Fibroblast of lung (primary cell): ENCODE results near the gene POLK. TPM values are rescaled to one million over a fixed set of nuclear protein-coding genes. Genes with fewer than 3 reads are reported as not detected.

Experiments
- DNase-seq, 2 donors: peaks; one replicate each; pipeline versions ENCODE4 v3.0.0 to v3.0.0-alpha.2; 2010; ENCODE audit warnings: low read depth in 2 of 2
- H2AFZ ChIP-seq: 2 replicates; pipeline ENCODE4 v1.5.1; 2012; ENCODE audit warnings: low read length, control low read depth, inconsistent platforms
- H3K27ac ChIP-seq: 2 replicates; pipeline ENCODE4 v1.5.1; 2011; ENCODE audit warnings: low read length, control low read depth; ENCODE audit not compliant: insufficient read depth
- H3K27me3 ChIP-seq: 2 replicates; pipeline ENCODE4 v1.5.1; 2011; ENCODE audit warnings: mild to moderate bottlenecking, low read length; ENCODE audit not compliant: control insufficient read depth, insufficient read depth
- H3K36me3 ChIP-seq: 2 replicates; pipeline ENCODE4 v1.5.1; 2011; ENCODE audit warnings: low read length; ENCODE audit not compliant: control insufficient read depth, insufficient read depth
- H3K4me1 ChIP-seq: 2 replicates; pipeline ENCODE4 v1.5.1; 2011; ENCODE audit warnings: low read length; ENCODE audit not compliant: control insufficient read depth, insufficient read depth; ENCODE audit errors: extremely low read depth
- H3K4me2 ChIP-seq: 2 replicates; pipeline ENCODE4 v1.5.1; 2011; ENCODE audit warnings: low read length, control low read depth; ENCODE audit not compliant: insufficient read depth; ENCODE audit errors: extremely low read depth
- H3K4me3 ChIP-seq, 4 experiments: fragments of 200-600 bp in 1 of 4; sonication (generic) in 1 of 4; replicated peaks in 1 of 4; 2 replicates each; pipeline ENCODE4 v1.5.1; 2011 to 2016; ENCODE audit warnings: low read length in 4 of 4, low read depth in 3 of 4, mild to moderate bottlenecking in 3 of 4, control low read depth in 2 of 4, inconsistent platforms in 1 of 4, mixed read lengths in 1 of 4; ENCODE audit not compliant: insufficient read depth in 1 of 4; ENCODE audit errors: control extremely low read depth in 1 of 4
- H3K79me2 ChIP-seq: 2 replicates; pipeline ENCODE4 v1.5.1; 2012; ENCODE audit warnings: mild to moderate bottlenecking, low read length, inconsistent platforms; ENCODE audit not compliant: control insufficient read depth, insufficient read depth
- H3K9ac ChIP-seq: 2 replicates; pipeline ENCODE4 v1.5.1; 2011; ENCODE audit warnings: mild to moderate bottlenecking, low read length, control low read depth; ENCODE audit not compliant: insufficient read depth
- H3K9me3 ChIP-seq: 2 replicates; pipeline ENCODE4 v1.5.1; 2012; ENCODE audit warnings: low read depth, low read length; ENCODE audit not compliant: control insufficient read depth, insufficient read depth
- H4K20me1 ChIP-seq: 2 replicates; pipeline ENCODE4 v1.5.1; 2011; ENCODE audit warnings: low read length; ENCODE audit not compliant: control insufficient read depth, insufficient read depth; ENCODE audit errors: extremely low read depth
- EZH2 ChIP-seq: IDR thresholded peaks from 2 replicates; pipeline ENCODE4 v1.5.1; 2012; ENCODE audit warnings: low read length, control low read depth, mild to moderate bottlenecking; ENCODE audit errors: missing control alignments
- polyA plus RNA-seq, 2 donors: library from polyadenylated mRNA; depleted of rRNA in 1 of 2; stranded (reverse) in 1 of 2; unstranded in 1 of 2; fragments of >200 nt; gene quantifications; 2 replicates each; pipeline ENCODE4 v1.2.1, GENCODE V29; 2011 to 2012; ENCODE audit warnings: missing spikeins in 1 of 2
- total RNA-seq: library from RNA; depleted of rRNA; stranded (reverse); fragments of >200 nt; gene quantifications from 2 replicates; pipeline ENCODE4 v1.2.1, GENCODE V29; 2014
- TF ChIP-seq, protein P1 (sequence below), 2 donors: IDR thresholded peaks in 1 of 2; conservative IDR thresholded peaks in 1 of 2; 1 replicate in 1 of 2; 2 replicates in 1 of 2; pipeline ENCODE4 v1.5.1; 2011 to 2012; ENCODE audit warnings: low read length in 2 of 2, control low read depth in 1 of 2, inconsistent platforms in 1 of 2, low read depth in 1 of 2, mild to moderate bottlenecking in 1 of 2

POLK gene
- total and polyA plus RNA-seq, 2 donors (not counting 1 experiment from before 2014, with no cell fraction given), result 32.0 to 44.9 TPM

DNA sequence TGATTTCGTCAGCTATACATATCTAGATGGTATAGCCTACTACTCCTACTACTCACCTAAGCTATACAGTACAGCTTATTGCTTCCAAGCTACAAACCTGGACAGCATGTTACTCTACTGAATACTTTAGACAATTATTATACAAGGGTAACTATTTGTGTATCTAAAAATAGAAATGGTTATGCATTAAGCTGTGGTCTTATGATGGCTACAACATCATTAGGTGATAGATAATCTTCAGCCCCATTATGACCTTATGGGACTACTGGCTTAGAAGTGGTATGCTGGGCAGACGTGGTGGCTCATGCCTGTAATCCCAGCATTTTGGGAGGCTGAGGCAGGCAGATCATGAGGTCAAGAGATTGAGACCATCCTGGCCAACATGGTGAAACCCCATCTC, 40.5 kb upstream of the POLK start:
- H4K20me1 ChIP-seq, result no peaks in the 10 kb centered on the region

DNA sequence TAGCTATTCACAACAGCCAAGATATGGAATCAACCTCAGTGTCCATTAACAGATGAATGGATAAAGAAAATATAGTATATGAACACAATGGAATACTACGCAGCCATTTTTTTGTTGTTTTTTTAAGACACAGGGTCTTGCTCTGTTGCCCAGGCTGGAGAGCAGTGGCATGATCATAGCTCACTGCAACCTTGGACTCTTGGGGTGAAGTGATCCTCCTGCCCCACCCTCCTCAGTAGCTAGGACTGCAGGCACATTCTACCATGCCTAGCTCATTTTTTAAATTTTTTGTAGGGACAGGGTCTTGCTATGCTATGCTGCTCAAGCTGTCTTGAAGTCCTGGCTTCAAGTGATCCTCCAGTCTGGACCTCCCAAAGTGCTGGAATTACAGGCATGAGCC, 38.7 kb upstream of the POLK start:
- Histone ChIP-seq H3K79me2 (peaks cover 12% of the 10 kb centered on the region), H4K20me1 (no peaks in the 10 kb centered on the region), H3K4me1 (no peaks in the 10 kb centered on the region), H3K27ac (no peak overlapping the region), H3K27me3 (no peaks in the 10 kb centered on the region), H3K9me3 (no peaks in the 10 kb centered on the region), H2AFZ (no peak overlapping the region), H3K4me3 (no peak overlapping the region), H3K9ac (no peak overlapping the region), H3K4me2 (no peak overlapping the region), H3K36me3 (no peaks in the 10 kb centered on the region)
- TF ChIP-seq EZH2, result no peak
- TF ChIP-seq, protein P1, sequence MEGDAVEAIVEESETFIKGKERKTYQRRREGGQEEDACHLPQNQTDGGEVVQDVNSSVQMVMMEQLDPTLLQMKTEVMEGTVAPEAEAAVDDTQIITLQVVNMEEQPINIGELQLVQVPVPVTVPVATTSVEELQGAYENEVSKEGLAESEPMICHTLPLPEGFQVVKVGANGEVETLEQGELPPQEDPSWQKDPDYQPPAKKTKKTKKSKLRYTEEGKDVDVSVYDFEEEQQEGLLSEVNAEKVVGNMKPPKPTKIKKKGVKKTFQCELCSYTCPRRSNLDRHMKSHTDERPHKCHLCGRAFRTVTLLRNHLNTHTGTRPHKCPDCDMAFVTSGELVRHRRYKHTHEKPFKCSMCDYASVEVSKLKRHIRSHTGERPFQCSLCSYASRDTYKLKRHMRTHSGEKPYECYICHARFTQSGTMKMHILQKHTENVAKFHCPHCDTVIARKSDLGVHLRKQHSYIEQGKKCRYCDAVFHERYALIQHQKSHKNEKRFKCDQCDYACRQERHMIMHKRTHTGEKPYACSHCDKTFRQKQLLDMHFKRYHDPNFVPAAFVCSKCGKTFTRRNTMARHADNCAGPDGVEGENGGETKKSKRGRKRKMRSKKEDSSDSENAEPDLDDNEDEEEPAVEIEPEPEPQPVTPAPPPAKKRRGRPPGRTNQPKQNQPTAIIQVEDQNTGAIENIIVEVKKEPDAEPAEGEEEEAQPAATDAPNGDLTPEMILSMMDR (conservative IDR thresholded peaks at IDR 0.05 in 1 of 2, IDR thresholded peaks at IDR 0.05 in 1 of 2; ENCODE audit: low read depth in 1 of 2, low read length in 2 of 2), result no peak
- DNase-seq, result no peak

More for the DNA sequence above, 40.5 kb upstream of the POLK start:
- H3K79me2 ChIP-seq, result peaks cover 12% of the 10 kb centered on the region
- no peak overlapping the region for H3K4me3 ChIP-seq
- no peaks in the 10 kb centered on the region for H3K27me3 ChIP-seq
- no peak overlapping the region for H3K27ac ChIP-seq
- no peak for DNase-seq
- H3K36me3 ChIP-seq, result no peaks in the 10 kb centered on the region
- H2AFZ ChIP-seq, result no peak overlapping the region
- no peaks in the 10 kb centered on the region for H3K9me3 ChIP-seq
- H3K4me2 ChIP-seq, result no peak overlapping the region
- H3K4me1 ChIP-seq, result no peaks in the 10 kb centered on the region
- no peak overlapping the region for H3K9ac ChIP-seq
- TF ChIP-seq, protein P1 (conservative IDR thresholded peaks at IDR 0.05 in 1 of 2, IDR thresholded peaks at IDR 0.05 in 1 of 2; ENCODE audit: low read depth in 1 of 2, low read length in 2 of 2), result no peak
- TF ChIP-seq EZH2, result no peak

DNA sequence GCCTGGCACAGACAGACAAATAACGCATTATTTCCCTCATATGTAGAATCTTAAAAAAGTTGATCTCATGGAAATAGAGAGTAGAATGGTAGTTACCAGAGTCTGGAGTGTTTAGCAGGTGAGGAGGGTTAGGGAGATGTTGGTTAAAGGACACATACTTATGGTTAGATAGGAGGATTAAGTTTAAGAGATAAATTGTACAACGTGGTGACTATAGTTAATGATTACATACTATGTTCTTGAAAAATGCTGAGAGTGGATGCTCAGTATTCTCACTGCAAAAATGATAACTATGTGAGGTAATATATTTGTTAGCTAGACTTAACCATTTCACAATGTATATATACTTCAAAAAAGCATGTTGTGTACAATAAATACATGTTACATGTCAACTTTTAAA, 38.2 kb upstream of the POLK start:
- TF ChIP-seq, protein P1 (conservative IDR thresholded peaks at IDR 0.05 in 1 of 2, IDR thresholded peaks at IDR 0.05 in 1 of 2; ENCODE audit: low read depth in 1 of 2, low read length in 2 of 2), result no peak
- no peak for TF ChIP-seq EZH2
- no peak overlapping the region for H2AFZ ChIP-seq
- no peak for DNase-seq
- no peaks in the 10 kb centered on the region for H3K4me1 ChIP-seq
- H3K27me3 ChIP-seq, result no peaks in the 10 kb centered on the region
- no peak overlapping the region for H3K4me2 ChIP-seq
- H3K4me3 ChIP-seq, result no peak overlapping the region
- H3K27ac ChIP-seq, result no peak overlapping the region
- no peak overlapping the region for H3K9ac ChIP-seq
- H3K79me2 ChIP-seq, result peaks cover 8% of the 10 kb centered on the region
- no peaks in the 10 kb centered on the region for H3K9me3 ChIP-seq
- H4K20me1 ChIP-seq, result no peaks in the 10 kb centered on the region
- no peaks in the 10 kb centered on the region for H3K36me3 ChIP-seq
